ENCODE measurements around the gene CDK6. TPM values are rescaled to one million over a fixed set of nuclear protein-coding genes. Genes with fewer than 3 reads are reported as not detected.

Gene CDK6
- total RNA-seq, 1 experiment from 2014 or later = 41.4 TPM

- H3K9me2 ChIP-seq (ENCODE audit: insufficient read depth) = no peaks in the 10 kb centered on the region
- H3K27ac ChIP-seq (ENCODE audit: low read depth, low read length) = no peak overlapping the region
- H4K20me1 ChIP-seq (ENCODE audit: insufficient read depth) = no peaks in the 10 kb centered on the region
- BruUV-seq (replicated peaks) = no TSS peak
- H3K9ac ChIP-seq (ENCODE audit: low read length) = no peak overlapping the region
- peaks cover 36 to 47% of the 10 kb centered on the region in 2 experiments for H3K36me3 ChIP-seq (ENCODE audit: control insufficient read depth in 1 of 2, insufficient read depth in 2 of 2, low read length in 2 of 2)
- POLR2A ChIA-PET = no interaction called here
- CTCF ChIA-PET = no interaction called here
- no peak for DNase-seq (ENCODE audit: low read depth, low spot score)
- peaks cover 22% of the 10 kb centered on the region for H3K79me2 ChIP-seq (ENCODE audit: insufficient read depth, low read length)
- TF ChIP-seq EZH2phosphoT487 (IDR thresholded peaks at IDR 0.05; ENCODE audit: borderline replicate concordance) (no peak), RAD21 (IDR thresholded peaks at IDR 0.05; ENCODE audit: low read depth) (no peak), SRF (IDR thresholded peaks at IDR 0.05; ENCODE audit: low read depth) (no peak), POLR2A (IDR thresholded peaks at IDR 0.05; ENCODE audit: borderline replicate concordance, extremely low read depth, insufficient read depth, insufficient read length) (no peak)
- TF ChIP-seq, protein P1, sequence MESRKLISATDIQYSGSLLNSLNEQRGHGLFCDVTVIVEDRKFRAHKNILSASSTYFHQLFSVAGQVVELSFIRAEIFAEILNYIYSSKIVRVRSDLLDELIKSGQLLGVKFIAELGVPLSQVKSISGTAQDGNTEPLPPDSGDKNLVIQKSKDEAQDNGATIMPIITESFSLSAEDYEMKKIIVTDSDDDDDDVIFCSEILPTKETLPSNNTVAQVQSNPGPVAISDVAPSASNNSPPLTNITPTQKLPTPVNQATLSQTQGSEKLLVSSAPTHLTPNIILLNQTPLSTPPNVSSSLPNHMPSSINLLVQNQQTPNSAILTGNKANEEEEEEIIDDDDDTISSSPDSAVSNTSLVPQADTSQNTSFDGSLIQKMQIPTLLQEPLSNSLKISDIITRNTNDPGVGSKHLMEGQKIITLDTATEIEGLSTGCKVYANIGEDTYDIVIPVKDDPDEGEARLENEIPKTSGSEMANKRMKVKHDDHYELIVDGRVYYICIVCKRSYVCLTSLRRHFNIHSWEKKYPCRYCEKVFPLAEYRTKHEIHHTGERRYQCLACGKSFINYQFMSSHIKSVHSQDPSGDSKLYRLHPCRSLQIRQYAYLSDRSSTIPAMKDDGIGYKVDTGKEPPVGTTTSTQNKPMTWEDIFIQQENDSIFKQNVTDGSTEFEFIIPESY (IDR thresholded peaks at IDR 0.05; ENCODE audit: extremely low read depth, insufficient replicate concordance, low read length) = no peak
- H2AFZ ChIP-seq (ENCODE audit: low read depth, low read length, poor library complexity, severe bottlenecking) = no peak overlapping the region
- RAD21 ChIA-PET (ENCODE audit: low non-redundant PET in 1 of 2, low total read pairs in 2 of 2, uncharacterized antibody in 2 of 2, unreplicated experiment in 2 of 2) = no interaction called here
- H3K4me1 ChIP-seq (ENCODE audit: control insufficient read depth in 1 of 2, insufficient read depth in 2 of 2, low read length in 2 of 2) = no peaks in the 10 kb centered on the region
- H3K27me3 ChIP-seq (ENCODE audit: insufficient read depth, low read length) = no peaks in the 10 kb centered on the region
- ATAC-seq = no peak
- no peaks in the 10 kb centered on the region for H3K9me3 ChIP-seq (ENCODE audit: control insufficient read depth in 1 of 2, insufficient read depth in 1 of 2, low read depth in 1 of 2, low read length in 2 of 2)
- no peak overlapping the region for H3K4me3 ChIP-seq (replicated peaks in 1 of 2; ENCODE audit: low read depth in 1 of 2, low read length in 2 of 2)
- no peak overlapping the region for H3K4me2 ChIP-seq (ENCODE audit: low read length)
- intact Hi-C loops (cut with micrococcal nuclease) = no loop called here
Observed at GRCh38 chr7:92569137-92569536, 267.2 kb downstream of the CDK6 start.

DNA sequence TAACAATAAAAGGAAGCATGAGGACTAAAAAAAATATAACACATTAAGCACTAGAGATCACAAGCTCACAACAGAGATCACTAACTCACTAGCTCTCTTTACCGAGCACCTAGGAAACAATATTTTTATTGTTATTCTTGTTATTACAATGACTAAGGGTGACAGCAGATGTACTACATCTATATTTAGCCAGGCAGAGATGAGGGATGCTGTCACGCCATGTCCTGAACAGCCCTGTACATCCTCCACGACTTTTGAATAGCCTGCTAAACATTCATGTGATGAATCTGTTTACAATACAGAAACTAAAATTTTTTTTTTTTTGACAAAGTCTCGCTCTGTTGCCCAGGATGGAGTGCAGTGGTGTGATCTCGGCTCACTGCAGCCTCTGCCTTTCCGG, 268.9 kb downstream of the CDK6 start:
- H3K36me3 ChIP-seq (ENCODE audit: control insufficient read depth in 1 of 2, insufficient read depth in 2 of 2, low read length in 2 of 2) = peaks cover 34 to 39% of the 10 kb centered on the region in 2 experiments
- TF ChIP-seq CEBPB (IDR thresholded peaks at IDR 0.05; ENCODE audit: low read depth) (no peak), POLR2A (IDR thresholded peaks at IDR 0.05; ENCODE audit: borderline replicate concordance, extremely low read depth, insufficient read depth, insufficient read length) (no peak), RAD21 (IDR thresholded peaks at IDR 0.05; ENCODE audit: low read depth) (no peak), EZH2 (IDR thresholded peaks at IDR 0.05) (no peak), CBX3 (IDR thresholded peaks at IDR 0.05; ENCODE audit: low read depth) (no peak), SIN3A (IDR thresholded peaks at IDR 0.05; ENCODE audit: low read depth) (no peak), ZNF274 (IDR thresholded peaks at IDR 0.05; ENCODE audit: low read depth, low read length) (no peak), POLR2AphosphoS5 (IDR thresholded peaks at IDR 0.05; ENCODE audit: low read depth, low read length) (no peak), FOSL1 (IDR thresholded peaks at IDR 0.05; ENCODE audit: low read depth) (no peak), ZFX (IDR thresholded peaks at IDR 0.05) (no peak), JUND (IDR thresholded peaks at IDR 0.05) (no peak), EGR1 (IDR thresholded peaks at IDR 0.05; ENCODE audit: low read depth) (no peak)
- TF ChIP-seq, protein P2, sequence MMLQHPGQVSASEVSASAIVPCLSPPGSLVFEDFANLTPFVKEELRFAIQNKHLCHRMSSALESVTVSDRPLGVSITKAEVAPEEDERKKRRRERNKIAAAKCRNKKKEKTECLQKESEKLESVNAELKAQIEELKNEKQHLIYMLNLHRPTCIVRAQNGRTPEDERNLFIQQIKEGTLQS (IDR thresholded peaks at IDR 0.05) = no peak
- TF ChIP-seq, protein P3, sequence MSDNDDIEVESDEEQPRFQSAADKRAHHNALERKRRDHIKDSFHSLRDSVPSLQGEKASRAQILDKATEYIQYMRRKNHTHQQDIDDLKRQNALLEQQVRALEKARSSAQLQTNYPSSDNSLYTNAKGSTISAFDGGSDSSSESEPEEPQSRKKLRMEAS (IDR thresholded peaks at IDR 0.05) = no peak
- TF ChIP-seq, protein P4, sequence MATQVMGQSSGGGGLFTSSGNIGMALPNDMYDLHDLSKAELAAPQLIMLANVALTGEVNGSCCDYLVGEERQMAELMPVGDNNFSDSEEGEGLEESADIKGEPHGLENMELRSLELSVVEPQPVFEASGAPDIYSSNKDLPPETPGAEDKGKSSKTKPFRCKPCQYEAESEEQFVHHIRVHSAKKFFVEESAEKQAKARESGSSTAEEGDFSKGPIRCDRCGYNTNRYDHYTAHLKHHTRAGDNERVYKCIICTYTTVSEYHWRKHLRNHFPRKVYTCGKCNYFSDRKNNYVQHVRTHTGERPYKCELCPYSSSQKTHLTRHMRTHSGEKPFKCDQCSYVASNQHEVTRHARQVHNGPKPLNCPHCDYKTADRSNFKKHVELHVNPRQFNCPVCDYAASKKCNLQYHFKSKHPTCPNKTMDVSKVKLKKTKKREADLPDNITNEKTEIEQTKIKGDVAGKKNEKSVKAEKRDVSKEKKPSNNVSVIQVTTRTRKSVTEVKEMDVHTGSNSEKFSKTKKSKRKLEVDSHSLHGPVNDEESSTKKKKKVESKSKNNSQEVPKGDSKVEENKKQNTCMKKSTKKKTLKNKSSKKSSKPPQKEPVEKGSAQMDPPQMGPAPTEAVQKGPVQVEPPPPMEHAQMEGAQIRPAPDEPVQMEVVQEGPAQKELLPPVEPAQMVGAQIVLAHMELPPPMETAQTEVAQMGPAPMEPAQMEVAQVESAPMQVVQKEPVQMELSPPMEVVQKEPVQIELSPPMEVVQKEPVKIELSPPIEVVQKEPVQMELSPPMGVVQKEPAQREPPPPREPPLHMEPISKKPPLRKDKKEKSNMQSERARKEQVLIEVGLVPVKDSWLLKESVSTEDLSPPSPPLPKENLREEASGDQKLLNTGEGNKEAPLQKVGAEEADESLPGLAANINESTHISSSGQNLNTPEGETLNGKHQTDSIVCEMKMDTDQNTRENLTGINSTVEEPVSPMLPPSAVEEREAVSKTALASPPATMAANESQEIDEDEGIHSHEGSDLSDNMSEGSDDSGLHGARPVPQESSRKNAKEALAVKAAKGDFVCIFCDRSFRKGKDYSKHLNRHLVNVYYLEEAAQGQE (IDR thresholded peaks at IDR 0.05; ENCODE audit: low read depth) = no peak
- intact Hi-C loops (cut with micrococcal nuclease) = no loop called here
- H3K4me2 ChIP-seq (ENCODE audit: low read length) = no peak overlapping the region
- POLR2A ChIA-PET = no interaction called here
- H3K27ac ChIP-seq (ENCODE audit: low read depth, low read length) = no peak overlapping the region
- H2AFZ ChIP-seq (ENCODE audit: low read depth, low read length, poor library complexity, severe bottlenecking) = no peak overlapping the region
- H3K9me3 ChIP-seq (ENCODE audit: control insufficient read depth in 1 of 2, insufficient read depth in 1 of 2, low read depth in 1 of 2, low read length in 2 of 2) = no peaks in the 10 kb centered on the region
- H3K27me3 ChIP-seq (ENCODE audit: insufficient read depth, low read length) = no peaks in the 10 kb centered on the region
- H3K4me3 ChIP-seq (replicated peaks in 1 of 2; ENCODE audit: low read depth in 1 of 2, low read length in 2 of 2) = no peak overlapping the region
- peaks cover 16% of the 10 kb centered on the region; the same call in 1 of the 2 replicates for H3K79me2 ChIP-seq (ENCODE audit: insufficient read depth, low read length)
- RAD21 ChIA-PET (ENCODE audit: low non-redundant PET in 1 of 2, low total read pairs in 2 of 2, uncharacterized antibody in 2 of 2, unreplicated experiment in 2 of 2) = no interaction called here
- H3K9me2 ChIP-seq (ENCODE audit: insufficient read depth) = no peaks in the 10 kb centered on the region
- no peak for ATAC-seq
- H4K20me1 ChIP-seq (ENCODE audit: insufficient read depth) = no peaks in the 10 kb centered on the region
- H3K4me1 ChIP-seq (ENCODE audit: control insufficient read depth in 1 of 2, insufficient read depth in 2 of 2, low read length in 2 of 2) = no peaks in the 10 kb centered on the region
- DNase-seq (ENCODE audit: low read depth, low spot score) = no peak
- no peak overlapping the region for H3K9ac ChIP-seq (ENCODE audit: low read length)
- BruUV-seq (replicated peaks) = no TSS peak
- CTCF ChIA-PET = no interaction called here

All from HCT116 (cell line).